ENCODE measurements around the gene BAG5. TPM values are rescaled to one million over a fixed set of nuclear protein-coding genes. Genes with fewer than 3 reads are reported as not detected.
A peak's percentile ranks its signal among the peaks of the same experiment; 100 is the strongest.

Gene BAG5
- total RNA-seq, 1 experiment from 2014 or later: 27.0 TPM

- Histone ChIP-seq H3K9ac (ENCODE audit: low read length) (peak overlapping the region; percentile 83), H2AFZ (ENCODE audit: low read depth, low read length, poor library complexity, severe bottlenecking) (no peak overlapping the region), H3K4me1 (ENCODE audit: control insufficient read depth in 1 of 2, insufficient read depth in 2 of 2, low read length in 2 of 2) (peaks cover 13 to 45% of the 10 kb centered on the region in 2 experiments; a peak in 3 of 4 replicates), H3K36me3 (ENCODE audit: control insufficient read depth in 1 of 2, insufficient read depth in 2 of 2, low read length in 2 of 2) (peaks cover 0 to 12% of the 10 kb centered on the region in 2 experiments; a peak in 2 of 4 replicates), H3K4me2 (ENCODE audit: low read length) (peak overlapping the region; percentile 95), H3K27me3 (ENCODE audit: insufficient read depth, low read length) (no peaks in the 10 kb centered on the region), H3K79me2 (ENCODE audit: insufficient read depth, low read length) (peaks cover 16% of the 10 kb centered on the region; the same call in 1 of the 2 replicates), H3K9me2 (ENCODE audit: insufficient read depth) (no peaks in the 10 kb centered on the region), H3K4me3 (replicated peaks in 1 of 2; ENCODE audit: low read depth in 1 of 2, low read length in 2 of 2) (peak overlapping the region; percentile 78 to 83), H4K20me1 (ENCODE audit: insufficient read depth) (no peaks in the 10 kb centered on the region; the same call in 1 of the 2 replicates), H3K27ac (ENCODE audit: low read depth, low read length) (peak overlapping the region; percentile 73), H3K9me3 (ENCODE audit: control insufficient read depth in 1 of 2, insufficient read depth in 1 of 2, low read depth in 1 of 2, low read length in 2 of 2) (no peaks in the 10 kb centered on the region)
- TF ChIP-seq ZFX (IDR thresholded peaks at IDR 0.05) (peak; percentile 49), RAD21 (IDR thresholded peaks at IDR 0.05; ENCODE audit: low read depth) (no peak)
- BruUV-seq (replicated peaks): no TSS peak
- ChIA-PET POLR2A (interaction anchor here (1.1 to 3.2 kb wide), 6 partner anchors 7 to 25 kb away, joined by 3 to 12 read pairs (median 7); partner anchors contain the start of gene TRMT61A), CTCF (interaction anchor here (0.7 to 2.4 kb wide), 10 partner anchors 8 to 416 kb away, joined by 3 to 20 read pairs (median 4); no protein-coding TSS in a partner anchor), RAD21 (ENCODE audit: low non-redundant PET in 1 of 2, low total read pairs in 2 of 2, uncharacterized antibody in 2 of 2, unreplicated experiment in 2 of 2) (interaction anchor here in 1 of 2 experiments (0.7 to 1.1 kb wide), 2 partner anchors 26 to 40 kb away, joined by 3 to 7 read pairs; no protein-coding TSS in a partner anchor)
- intact Hi-C loops (cut with micrococcal nuclease): no loop called here
- ATAC-seq (peak; percentile 33), DNase-seq (ENCODE audit: low read depth, low spot score) (no peak)
Measured at GRCh38 chr14:103521438-103521950, 41.0 kb downstream of the BAG5 start.

DNA sequence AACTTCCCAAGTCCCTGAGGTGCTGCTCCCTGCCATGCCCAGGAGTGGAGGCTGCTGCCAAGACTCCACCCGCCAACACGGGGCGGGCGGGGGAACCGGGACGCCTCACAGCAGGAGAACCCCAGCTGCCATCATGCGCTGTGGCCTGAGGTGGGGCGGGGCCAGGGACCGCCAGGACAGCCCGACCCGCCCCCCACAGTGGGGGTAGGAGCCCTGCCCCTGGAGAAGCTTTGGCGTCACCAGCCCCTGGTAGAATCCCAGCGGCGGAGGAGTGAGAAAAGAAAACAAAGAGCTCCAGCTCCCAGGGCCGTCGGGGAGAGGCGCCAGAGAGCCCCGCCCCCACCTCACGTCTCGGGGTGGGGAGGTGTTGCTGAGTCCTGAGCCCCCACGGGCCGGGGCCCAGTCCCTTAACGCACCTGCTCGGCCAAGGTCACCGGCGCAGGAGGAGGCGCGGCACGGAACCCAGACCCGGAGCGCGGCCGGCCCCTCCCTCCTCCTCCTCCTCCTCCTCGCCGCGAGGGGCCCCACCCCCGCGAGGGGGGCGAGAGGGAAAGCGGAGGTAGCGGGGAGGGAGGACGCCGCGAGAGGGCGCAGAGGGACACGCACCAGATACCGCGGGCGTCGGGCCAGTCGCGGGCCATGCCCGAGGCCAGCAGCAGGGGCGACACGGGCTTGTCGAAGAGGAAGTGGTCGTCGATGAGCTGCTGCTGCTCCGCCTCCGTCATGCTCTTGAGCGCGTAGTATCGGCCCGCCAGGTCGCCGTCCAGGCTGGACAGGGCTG, 41.6 kb downstream of the BAG5 start:
- Histone ChIP-seq H3K9ac (ENCODE audit: low read length) (peak overlapping the region; percentile 83), H3K4me2 (ENCODE audit: low read length) (peak overlapping the region; percentile 95), H2AFZ (ENCODE audit: low read depth, low read length, poor library complexity, severe bottlenecking) (no peak overlapping the region), H4K20me1 (ENCODE audit: insufficient read depth) (no peaks in the 10 kb centered on the region; the same call in 1 of the 2 replicates), H3K79me2 (ENCODE audit: insufficient read depth, low read length) (peaks cover 16% of the 10 kb centered on the region; the same call in 1 of the 2 replicates), H3K36me3 (ENCODE audit: control insufficient read depth in 1 of 2, insufficient read depth in 2 of 2, low read length in 2 of 2) (peaks cover 0 to 12% of the 10 kb centered on the region in 2 experiments; a peak in 2 of 4 replicates), H3K4me1 (ENCODE audit: control insufficient read depth in 1 of 2, insufficient read depth in 2 of 2, low read length in 2 of 2) (peaks cover 13 to 45% of the 10 kb centered on the region in 2 experiments; a peak in 3 of 4 replicates), H3K4me3 (replicated peaks in 1 of 2; ENCODE audit: low read depth in 1 of 2, low read length in 2 of 2) (peak overlapping the region; percentile 78 to 83), H3K27me3 (ENCODE audit: insufficient read depth, low read length) (no peaks in the 10 kb centered on the region), H3K9me2 (ENCODE audit: insufficient read depth) (no peaks in the 10 kb centered on the region), H3K9me3 (ENCODE audit: control insufficient read depth in 1 of 2, insufficient read depth in 1 of 2, low read depth in 1 of 2, low read length in 2 of 2) (no peaks in the 10 kb centered on the region), H3K27ac (ENCODE audit: low read depth, low read length) (peak overlapping the region; percentile 73)
- BruUV-seq (replicated peaks): no TSS peak
- RAD21 ChIA-PET (ENCODE audit: low non-redundant PET in 1 of 2, low total read pairs in 2 of 2, uncharacterized antibody in 2 of 2, unreplicated experiment in 2 of 2): interaction anchor here (0.5 to 1.1 kb wide), 3 partner anchors 26 to 416 kb away, joined by 3 to 7 read pairs (median 5); no protein-coding TSS in a partner anchor
- DNase-seq (ENCODE audit: low read depth, low spot score): peak; percentile 53
- CTCF ChIA-PET: interaction anchor here (0.7 to 3.2 kb wide), 11 partner anchors 8 to 416 kb away, joined by 3 to 20 read pairs (median 5); partner anchors contain the start of gene TRMT61A
- POLR2A ChIA-PET: interaction anchor here (0.5 to 3.2 kb wide), 7 partner anchors 8 to 1164 kb away, joined by 3 to 12 read pairs (median 5); partner anchors contain the start of gene TRMT61A
- intact Hi-C loops (cut with micrococcal nuclease): no loop called here
- TF ChIP-seq CTCF (IDR thresholded peaks at IDR 0.05 in 2 of 3, conservative IDR thresholded peaks at IDR 0.05 in 1 of 3; ENCODE audit: borderline replicate concordance in 1 of 3, insufficient read depth in 1 of 3, low read depth in 2 of 3, low read length in 2 of 3) (peak in 2 of 3 experiments; percentile 52 to 66; a peak in 4 of 6 replicates), EGR1 (IDR thresholded peaks at IDR 0.05; ENCODE audit: low read depth) (no peak), YY1 (IDR thresholded peaks at IDR 0.05; ENCODE audit: extremely low read depth, insufficient replicate concordance, low read depth, low read length) (peak; percentile 50), POLR2AphosphoS5 (IDR thresholded peaks at IDR 0.05; ENCODE audit: low read depth, low read length) (peak; percentile 62)
- peak; percentile 57 for ATAC-seq
